Measurements from ENCODE around the gene VANGL2. TPM values are rescaled to one million over a fixed set of nuclear protein-coding genes. Genes with fewer than 3 reads are reported as not detected.

Gene VANGL2
- total and polyA plus RNA-seq, 9 of the 15 experiments (the other 6 are each of a cell fraction or from before 2014, with no cell fraction given) = 0.28 to 4.0 (median 0.98) TPM

GRCh38 chr1:160362168-160362957, 38.0 kb upstream of the VANGL2 start (continued):
- TF ChIP-seq MITF (IDR thresholded peaks at IDR 0.05) (no peak), RBM17 (IDR thresholded peaks at IDR 0.05; ENCODE audit: borderline replicate concordance, low read depth, low read length) (no peak), USF1 (CRISPR knock-in tag; IDR thresholded peaks at IDR 0.05) (no peak), ZNF311 (CRISPR knock-in tag; IDR thresholded peaks at IDR 0.05) (no peak; the same call in 1 of the 2 replicates), ZNF551 (CRISPR knock-in tag; IDR thresholded peaks at IDR 0.05) (no peak), MTA2 (IDR thresholded peaks at IDR 0.05; ENCODE audit: low read depth) (no peak; the same call in 1 of the 2 replicates), MEIS2 (IDR thresholded peaks at IDR 0.05; ENCODE audit: partially characterized antibody) (peak; percentile 98), BCLAF1 (IDR thresholded peaks at IDR 0.05; ENCODE audit: borderline replicate concordance in 1 of 2, control insufficient read depth in 1 of 2, low read depth in 2 of 2, low read length in 1 of 2) (no peak), ZNF277 (CRISPR knock-in tag; IDR thresholded peaks at IDR 0.05; ENCODE audit: borderline replicate concordance) (no peak), MTA1 (IDR thresholded peaks at IDR 0.05; ENCODE audit: borderline replicate concordance) (peak; percentile 50), CBX8 (IDR thresholded peaks at IDR 0.05; ENCODE audit: borderline replicate concordance, extremely low read depth, low read depth, low read length, poor library complexity, severe bottlenecking) (no peak), ZNF444 (CRISPR knock-in tag; IDR thresholded peaks at IDR 0.05) (no peak), ZSCAN32 (CRISPR knock-in tag; IDR thresholded peaks at IDR 0.05) (peak; percentile 94), PBX2 (CRISPR knock-in tag; IDR thresholded peaks at IDR 0.05; ENCODE audit: low read depth) (0 out of 2 replicates have a peak, but pooled peaks have one; percentile 23), PBX2 (tag; conservative IDR thresholded peaks at IDR 0.05; ENCODE audit: low read depth) (peak; percentile 93), SMAD1 (IDR thresholded peaks at IDR 0.05; ENCODE audit: low read depth, low read length, partially characterized antibody) (no peak), HOXB6 (CRISPR knock-in tag; IDR thresholded peaks at IDR 0.05; ENCODE audit: borderline replicate concordance) (no peak)

All from K562 (cell line).